ENCODE measurements around the gene FAM222B. TPM values are rescaled to one million over a fixed set of nuclear protein-coding genes. Genes with fewer than 3 reads are reported as not detected.

Gene FAM222B
- polyA plus RNA-seq, 1 experiment: 5.2 TPM

- TF ChIP-seq CTCF (IDR thresholded peaks at IDR 0.05; ENCODE audit: insufficient read depth, low read depth, low read length): no peak
- POLR2A ChIA-PET: no interaction called here
- Histone ChIP-seq H3K27me3 (ENCODE audit: control insufficient read depth, insufficient read depth, low read length) (no peaks in the 10 kb centered on the region), H3K36me3 (ENCODE audit: control insufficient read depth, insufficient read depth, low read length) (peaks cover 15% of the 10 kb centered on the region), H3K4me3 (ENCODE audit: low read depth, low read length) (no peak overlapping the region)
- CTCF ChIA-PET: interaction anchor here (0.9 to 3.7 kb wide), 3 partner anchors 18 to 112 kb away, joined by 3 to 13 read pairs (median 3); no protein-coding TSS in a partner anchor
- DNase-seq (ENCODE audit: low read depth): no peak
Measured at GRCh38 chr17:28861393-28862203, 19.0 kb upstream of the FAM222B start.

- Histone ChIP-seq H3K27me3 (ENCODE audit: control insufficient read depth, insufficient read depth, low read length) (no peaks in the 10 kb centered on the region), H3K4me3 (ENCODE audit: low read depth, low read length) (no peak overlapping the region), H3K36me3 (ENCODE audit: control insufficient read depth, insufficient read depth, low read length) (peaks cover 15% of the 10 kb centered on the region)
- ChIA-PET POLR2A (no interaction called here), CTCF (interaction anchor here (0.5 to 3.7 kb wide), 2 partner anchors 9 to 98 kb away, joined by 3 to 13 read pairs; no protein-coding TSS in a partner anchor)
- no peak for TF ChIP-seq CTCF (IDR thresholded peaks at IDR 0.05; ENCODE audit: insufficient read depth, low read depth, low read length)
- no peak for DNase-seq (ENCODE audit: low read depth)
Measured at GRCh38 chr17:28860363-28860808, 17.8 kb upstream of the FAM222B start.

GRCh38 chr17:28858801-28859355, 16.3 kb upstream of the FAM222B start:
- H3K36me3 ChIP-seq (ENCODE audit: control insufficient read depth, insufficient read depth, low read length): peaks cover 15% of the 10 kb centered on the region
- ChIA-PET POLR2A (interaction anchor here (0.6 kb wide), 1 partner anchor 10 kb away, joined by 3 read pairs; no protein-coding TSS in a partner anchor), CTCF (interaction anchor here (1.0 to 3.7 kb wide), 4 partner anchors 33 to 132 kb away, joined by 3 to 13 read pairs (median 4); no protein-coding TSS in a partner anchor)
- H3K27me3 ChIP-seq (ENCODE audit: control insufficient read depth, insufficient read depth, low read length): no peaks in the 10 kb centered on the region
- H3K4me3 ChIP-seq (ENCODE audit: low read depth, low read length): no peak overlapping the region
- no peak for TF ChIP-seq CTCF (IDR thresholded peaks at IDR 0.05; ENCODE audit: insufficient read depth, low read depth, low read length)
- no peak for DNase-seq (ENCODE audit: low read depth)

- H3K27me3 ChIP-seq (ENCODE audit: control insufficient read depth, insufficient read depth, low read length): no peaks in the 10 kb centered on the region
- ChIA-PET POLR2A (no interaction called here), CTCF (interaction anchor here (1.0 to 1.6 kb wide), 3 partner anchors 34 to 131 kb away, joined by 3 to 4 read pairs (median 4); no protein-coding TSS in a partner anchor)
- peaks cover 15% of the 10 kb centered on the region for H3K36me3 ChIP-seq (ENCODE audit: control insufficient read depth, insufficient read depth, low read length)
- no peak overlapping the region for H3K4me3 ChIP-seq (ENCODE audit: low read depth, low read length)
- no peak for DNase-seq (ENCODE audit: low read depth)
- no peak for TF ChIP-seq CTCF (IDR thresholded peaks at IDR 0.05; ENCODE audit: insufficient read depth, low read depth, low read length)
Measured at GRCh38 chr17:28857905-28858800, 15.6 kb upstream of the FAM222B start.
